GM19025 (cell line): ENCODE measurements around the gene RSL24D1.

Experiments used
- ATAC-seq: cut with Tn5 transposase; IDR thresholded peaks from one replicate; pipeline ENCODE4 v1.9.1; 2021; ENCODE audit warnings: mild to moderate bottlenecking, low read depth, moderate library complexity; ENCODE audit not compliant: unreplicated experiment

The RSL24D1 gene

GRCh38 chr15:55196458-55197361 lies at the start of gene RSL24D1:
Gene RSL24D1 (minus strand): TSS chr15:55196941. CDS start chr15:55196890, 51 bp downstream.
- peak; percentile 96 for ATAC-seq

- ATAC-seq, result no peak
These were observed 48.3 kb upstream of the RSL24D1 start for GRCh38 chr15:55245059-55245458.

GRCh38 chr15:55241891-55242290 lies 45.1 kb upstream of the RSL24D1 start:
- ATAC-seq, result no peak

GRCh38 chr15:55241186-55241585 lies 44.4 kb upstream of the RSL24D1 start:
- ATAC-seq, result no peak

- ATAC-seq, result no peak
These were observed 43.5 kb upstream of the RSL24D1 start for GRCh38 chr15:55240125-55240760.

GRCh38 chr15:55239440-55240124 lies 42.8 kb upstream of the RSL24D1 start:
- ATAC-seq, result no peak

- ATAC-seq, result no peak
These were observed 42.1 kb upstream of the RSL24D1 start for GRCh38 chr15:55238877-55239276.

- ATAC-seq, result no peak
These were observed 40.7 kb upstream of the RSL24D1 start for GRCh38 chr15:55237219-55238130.

- no peak for ATAC-seq
These were observed 38.9 kb upstream of the RSL24D1 start for GRCh38 chr15:55235546-55236036.

GRCh38 chr15:55234800-55235104 lies 38.0 kb upstream of the RSL24D1 start:
- no peak for ATAC-seq

GRCh38 chr15:55234104-55234799 lies 37.5 kb upstream of the RSL24D1 start:
- no peak for ATAC-seq

- ATAC-seq, result no peak
These were observed 34.7 kb upstream of the RSL24D1 start for GRCh38 chr15:55231455-55231854.

- ATAC-seq, result no peak
These were observed 34.2 kb upstream of the RSL24D1 start for GRCh38 chr15:55230953-55231352.

GRCh38 chr15:55230051-55230670 lies 33.4 kb upstream of the RSL24D1 start:
- ATAC-seq, result no peak

- no peak for ATAC-seq
These were observed 29.4 kb upstream of the RSL24D1 start for GRCh38 chr15:55226127-55226526.

- no peak for ATAC-seq
These were observed 28.2 kb upstream of the RSL24D1 start for GRCh38 chr15:55224892-55225291.

- peak; percentile 59 for ATAC-seq
These were observed 25.8 kb upstream of the RSL24D1 start for GRCh38 chr15:55222588-55222987.

- ATAC-seq, result no peak
These were observed 24.6 kb upstream of the RSL24D1 start for GRCh38 chr15:55221090-55222011.
